IPS-11a (cell line): ENCODE results near the gene LTB4R.

Experiments used
- H3K4me3 ChIP-seq: one replicate; pipeline ENCODE4 v1.5.1; 2013; ENCODE audit warnings: low read depth, low read length, control low read depth

Gene LTB4R

DNA sequence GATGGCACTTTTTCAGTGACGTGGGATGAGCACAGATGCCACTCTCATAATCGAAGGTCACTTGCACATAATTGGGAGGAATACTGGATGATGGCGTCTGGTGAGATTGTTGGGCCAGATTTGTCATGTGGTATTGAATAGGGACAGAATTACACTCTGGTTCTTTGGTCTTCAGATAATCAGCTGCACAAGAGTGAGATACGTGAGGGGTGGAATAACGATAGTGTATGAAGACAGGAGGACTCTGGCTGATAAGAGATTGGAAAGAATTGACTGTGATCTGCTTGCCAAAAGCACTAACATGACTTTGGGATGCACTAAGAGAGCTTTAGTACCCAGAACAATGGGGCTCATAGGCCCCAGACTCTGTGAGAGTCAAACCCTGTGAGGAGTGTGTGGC lies 32.9 kb upstream of the LTB4R start:
- H3K4me3 ChIP-seq = no peak overlapping the region

DNA sequence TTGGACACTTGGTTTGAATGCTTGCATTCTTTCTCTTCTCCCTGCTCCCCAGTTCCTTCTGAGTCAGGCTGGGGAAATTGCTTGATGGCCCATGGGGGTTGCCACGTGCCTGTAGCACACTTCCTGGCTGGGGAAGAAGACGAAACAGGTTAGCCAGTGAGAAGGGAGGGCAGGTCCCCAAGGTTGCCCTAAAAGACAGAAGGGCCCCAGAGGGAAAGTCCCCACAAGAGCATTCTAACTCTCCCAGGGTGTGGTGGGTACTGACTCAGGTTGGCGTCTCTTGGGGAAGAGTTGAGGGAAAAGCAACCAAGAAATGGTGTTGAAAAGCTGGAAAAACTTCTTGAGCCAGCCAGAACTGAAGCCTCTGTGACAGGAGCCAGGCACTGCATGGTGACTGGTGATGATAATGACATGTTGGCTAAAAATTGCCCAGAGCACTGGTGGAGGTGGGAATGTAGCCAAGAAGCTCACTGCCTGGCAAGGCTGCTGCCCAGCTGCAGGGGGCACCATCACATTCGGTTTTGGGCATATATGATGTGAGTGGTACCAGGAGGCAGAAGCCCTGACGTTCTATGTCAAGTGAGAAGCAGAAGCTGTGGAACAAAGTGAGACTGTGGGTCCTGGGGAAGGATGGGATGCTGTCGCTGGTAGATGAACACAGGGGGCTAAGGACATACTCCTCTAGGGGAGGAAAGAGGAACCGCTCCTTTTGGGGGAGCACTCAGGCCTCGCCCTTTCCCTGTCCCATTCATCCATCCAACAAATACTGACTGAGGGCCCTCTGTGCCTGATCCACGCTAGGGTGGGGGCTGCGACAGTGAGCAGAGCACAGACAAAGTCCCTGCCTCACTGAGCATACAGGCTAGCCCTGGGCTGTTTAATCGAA lies 31.8 kb upstream of the LTB4R start:
- no peak overlapping the region for H3K4me3 ChIP-seq

DNA sequence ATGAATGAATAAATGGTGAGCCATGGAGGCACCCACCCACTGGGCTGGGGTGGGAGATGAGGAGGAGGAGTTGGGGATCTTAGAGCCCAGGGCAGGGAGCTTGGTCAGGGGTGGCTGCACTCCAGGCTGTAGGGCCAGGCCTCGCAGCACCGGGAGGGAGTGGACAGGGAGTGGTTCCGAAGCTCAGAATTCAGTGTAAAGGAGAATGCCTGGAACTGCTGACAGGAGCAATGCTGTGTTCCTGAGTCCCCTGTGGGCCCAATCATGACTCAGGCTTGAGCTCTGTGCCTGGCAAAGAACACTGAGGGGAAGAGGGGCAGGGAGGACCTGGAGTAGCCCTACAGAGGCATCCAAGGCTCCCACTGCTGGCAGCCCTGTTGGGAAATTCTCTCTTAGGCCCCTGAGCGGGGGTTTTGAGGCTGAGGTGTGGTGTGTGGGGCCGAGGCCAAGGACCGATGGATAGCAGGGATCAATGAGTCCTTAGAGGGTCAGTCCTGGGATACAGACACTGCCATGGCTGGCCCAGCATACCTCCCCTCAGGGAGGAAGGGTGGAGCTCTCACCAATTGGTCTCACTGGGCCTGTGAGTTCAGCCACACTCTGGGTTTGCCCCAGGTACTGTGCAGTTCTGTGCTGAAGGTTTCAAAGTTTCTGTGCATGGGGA lies 30.4 kb upstream of the LTB4R start:
- H3K4me3 ChIP-seq = no peak overlapping the region

DNA sequence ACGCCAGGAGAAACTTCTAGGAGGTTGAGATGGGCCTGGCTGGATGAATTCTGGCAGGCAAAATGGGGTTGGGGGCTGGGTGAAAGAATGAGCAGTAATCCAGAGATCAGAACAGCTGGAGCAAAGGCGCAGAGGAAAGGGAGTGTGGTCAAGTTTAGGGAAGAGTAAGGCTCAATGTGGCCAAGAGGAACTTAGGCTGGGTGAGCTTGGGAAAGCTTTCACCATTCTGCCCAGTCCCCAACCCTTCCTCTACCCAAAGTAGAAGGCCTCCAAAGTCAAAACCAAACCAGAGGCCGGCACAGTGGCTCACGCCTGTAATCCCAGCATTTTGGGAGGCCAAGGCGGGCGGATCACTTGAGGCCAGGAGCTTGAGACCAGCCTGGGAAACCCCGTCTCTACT lies 29.7 kb upstream of the LTB4R start:
- H3K4me3 ChIP-seq = no peak overlapping the region

GRCh38 chr14:24282736-24283135 lies 28.6 kb upstream of the LTB4R start:
- H3K4me3 ChIP-seq = no peak overlapping the region

DNA sequence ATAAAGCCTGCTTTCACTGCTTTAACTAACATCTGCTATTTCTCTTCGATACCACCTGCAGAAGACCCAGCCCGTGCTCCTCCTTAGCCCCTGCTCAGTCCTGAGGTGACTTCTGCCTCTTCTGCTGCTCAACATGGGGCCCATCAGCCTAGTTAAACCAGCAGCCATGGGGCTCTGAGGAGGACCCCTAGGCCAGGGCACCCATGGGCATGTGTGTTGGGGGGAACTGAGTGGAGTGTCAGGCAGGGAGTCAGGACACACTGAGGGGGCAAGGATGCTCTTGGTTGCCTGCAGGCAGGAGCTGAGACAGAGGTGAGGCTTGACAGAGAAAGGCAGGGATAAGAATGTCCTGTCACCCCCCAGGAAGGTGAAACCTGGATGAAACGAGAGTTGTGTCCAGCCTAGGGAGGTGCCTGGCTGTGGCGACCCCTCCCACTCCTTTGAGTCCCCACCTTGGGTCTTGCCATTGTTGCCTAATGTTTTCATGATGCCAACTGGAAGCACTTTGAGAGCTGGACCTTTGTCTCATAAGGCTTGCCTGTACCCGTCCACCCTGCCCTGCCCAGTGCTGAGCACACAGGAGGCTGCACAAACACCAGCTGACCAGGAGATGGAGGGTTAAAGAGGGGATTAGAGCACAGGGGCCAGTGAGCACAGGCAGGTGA lies 27.4 kb upstream of the LTB4R start:
- no peak overlapping the region for H3K4me3 ChIP-seq

- no peak overlapping the region for H3K4me3 ChIP-seq
These were observed 26.7 kb upstream of the LTB4R start for GRCh38 chr14:24284501-24285035.

DNA sequence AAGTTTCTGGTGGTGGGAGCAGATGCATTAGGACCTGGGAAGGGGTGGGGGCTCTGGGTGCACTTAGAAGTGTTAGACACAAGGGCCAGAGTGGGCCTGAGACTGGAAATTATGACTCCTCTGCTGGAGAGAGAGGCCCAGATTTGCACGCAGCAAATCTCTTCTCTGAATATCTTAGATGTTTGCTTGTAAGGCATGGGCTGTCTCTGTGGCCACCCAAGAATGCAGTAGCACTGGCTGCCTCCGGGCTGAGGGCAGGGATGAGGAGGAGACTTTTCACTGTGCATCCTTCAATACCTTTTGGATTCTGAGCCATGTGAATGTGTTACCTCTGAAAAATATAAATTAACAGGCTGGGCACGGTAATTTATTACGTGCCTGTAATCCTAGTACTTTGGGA lies 26.0 kb upstream of the LTB4R start:
- H3K4me3 ChIP-seq = no peak overlapping the region

DNA sequence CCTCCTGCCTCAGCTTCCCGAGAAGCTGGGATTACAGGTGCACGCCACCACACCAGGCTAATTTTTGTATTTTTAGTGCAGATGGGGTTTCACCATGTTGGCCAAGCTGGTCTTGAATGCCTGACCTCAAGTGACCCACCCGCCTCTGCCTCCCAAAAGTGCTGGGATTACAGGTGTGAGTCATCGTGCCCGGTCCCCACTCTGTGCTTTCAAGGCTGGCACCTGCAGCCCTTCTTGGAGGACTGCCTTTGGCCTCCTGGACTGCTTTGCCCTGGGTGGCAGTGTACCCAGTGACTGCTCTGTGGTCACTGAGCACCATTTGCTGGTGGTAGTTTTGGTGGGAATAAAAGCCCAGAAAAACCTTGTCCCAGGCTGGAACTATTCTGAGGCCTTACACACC lies 24.3 kb upstream of the LTB4R start:
- H3K4me3 ChIP-seq = no peak overlapping the region

- H3K4me3 ChIP-seq = no peak overlapping the region
These were observed 21.5 kb upstream of the LTB4R start for GRCh38 chr14:24289649-24290280.

DNA sequence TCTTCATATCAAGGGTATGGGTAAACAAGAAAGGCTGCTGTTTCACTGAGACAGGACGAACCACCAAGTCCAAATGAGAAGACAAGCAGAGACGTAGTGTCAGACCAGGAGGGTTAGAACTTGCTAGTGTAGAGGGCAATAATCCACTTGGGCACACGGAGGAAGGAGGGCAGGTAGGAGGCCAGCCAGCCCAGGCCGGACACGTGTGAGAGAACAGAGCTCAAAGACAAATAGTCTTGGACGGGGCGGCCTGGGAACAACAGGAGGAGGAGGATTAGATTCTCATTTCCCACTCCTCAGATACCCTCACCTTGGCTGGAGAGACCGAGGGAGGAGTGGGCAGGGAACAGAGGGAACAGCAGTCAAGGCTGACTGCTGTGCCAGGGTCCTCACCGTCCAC lies 20.6 kb upstream of the LTB4R start:
- no peak overlapping the region for H3K4me3 ChIP-seq

DNA sequence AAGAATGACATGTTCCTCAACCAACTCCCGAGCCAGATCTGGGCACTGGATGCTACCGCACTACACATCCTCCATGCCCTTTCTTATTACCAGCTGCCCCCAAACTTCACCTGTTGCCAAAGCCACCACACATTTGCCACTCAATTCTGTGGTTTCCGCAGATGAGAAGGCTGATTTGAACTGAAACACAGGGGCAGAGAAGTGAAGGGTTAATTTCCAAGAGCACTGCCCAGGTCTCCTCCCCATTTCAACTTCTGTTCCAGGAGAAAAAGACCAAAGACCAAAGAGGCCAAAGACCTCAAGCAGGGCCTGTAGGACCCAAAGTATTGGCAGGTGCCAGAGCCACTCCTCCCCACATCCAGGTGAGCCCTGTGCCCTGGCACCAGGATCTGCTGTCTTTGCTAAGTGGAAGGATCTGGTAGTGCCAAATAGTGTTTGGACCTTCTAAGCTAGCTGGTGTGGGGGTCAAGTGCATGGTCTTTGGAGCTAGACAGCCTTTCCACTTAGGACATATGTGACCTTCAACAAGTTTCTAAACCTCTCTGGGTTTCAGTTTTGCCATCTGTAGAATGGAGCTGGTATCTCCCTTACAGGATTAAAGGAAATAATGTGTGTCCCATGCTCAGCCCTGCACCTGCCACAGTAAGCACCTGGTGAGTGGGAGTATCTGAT lies 19.7 kb upstream of the LTB4R start:
- H3K4me3 ChIP-seq = no peak overlapping the region

DNA sequence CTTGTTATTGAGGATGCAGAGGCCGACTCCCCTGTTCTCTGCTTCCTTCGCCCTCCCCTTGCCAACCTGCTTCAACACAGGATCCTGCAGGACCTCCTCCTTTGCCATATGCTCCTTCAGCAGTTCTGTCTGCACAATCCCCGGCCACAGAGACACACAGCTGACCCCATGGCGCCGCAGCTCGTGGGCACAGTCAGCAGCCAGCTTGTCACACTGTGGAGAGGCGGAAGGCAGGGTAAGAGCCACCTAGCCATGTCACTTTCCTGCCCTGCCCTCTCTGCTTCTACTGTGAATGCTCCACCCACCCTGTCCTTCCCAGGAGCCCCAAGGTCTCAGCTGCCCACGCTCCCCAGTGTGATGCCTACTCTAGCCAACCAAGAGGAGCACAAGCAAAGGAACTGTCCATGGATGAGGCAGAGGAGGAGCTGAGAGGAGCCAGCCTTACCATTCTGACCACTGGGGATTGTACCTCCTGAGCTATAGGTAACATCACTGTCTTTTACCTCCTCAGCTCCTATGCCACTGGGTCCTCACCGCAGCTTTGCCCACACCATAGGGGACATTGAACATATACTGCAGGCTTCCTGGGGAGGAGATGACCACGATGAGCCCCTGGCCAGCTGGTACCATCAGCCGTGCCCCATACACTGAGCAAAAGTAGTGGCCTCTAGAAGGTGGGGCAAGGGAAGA lies 19.0 kb upstream of the LTB4R start:
- no peak overlapping the region for H3K4me3 ChIP-seq

GRCh38 chr14:24293525-24293924 lies 17.8 kb upstream of the LTB4R start:
- no peak overlapping the region for H3K4me3 ChIP-seq

DNA sequence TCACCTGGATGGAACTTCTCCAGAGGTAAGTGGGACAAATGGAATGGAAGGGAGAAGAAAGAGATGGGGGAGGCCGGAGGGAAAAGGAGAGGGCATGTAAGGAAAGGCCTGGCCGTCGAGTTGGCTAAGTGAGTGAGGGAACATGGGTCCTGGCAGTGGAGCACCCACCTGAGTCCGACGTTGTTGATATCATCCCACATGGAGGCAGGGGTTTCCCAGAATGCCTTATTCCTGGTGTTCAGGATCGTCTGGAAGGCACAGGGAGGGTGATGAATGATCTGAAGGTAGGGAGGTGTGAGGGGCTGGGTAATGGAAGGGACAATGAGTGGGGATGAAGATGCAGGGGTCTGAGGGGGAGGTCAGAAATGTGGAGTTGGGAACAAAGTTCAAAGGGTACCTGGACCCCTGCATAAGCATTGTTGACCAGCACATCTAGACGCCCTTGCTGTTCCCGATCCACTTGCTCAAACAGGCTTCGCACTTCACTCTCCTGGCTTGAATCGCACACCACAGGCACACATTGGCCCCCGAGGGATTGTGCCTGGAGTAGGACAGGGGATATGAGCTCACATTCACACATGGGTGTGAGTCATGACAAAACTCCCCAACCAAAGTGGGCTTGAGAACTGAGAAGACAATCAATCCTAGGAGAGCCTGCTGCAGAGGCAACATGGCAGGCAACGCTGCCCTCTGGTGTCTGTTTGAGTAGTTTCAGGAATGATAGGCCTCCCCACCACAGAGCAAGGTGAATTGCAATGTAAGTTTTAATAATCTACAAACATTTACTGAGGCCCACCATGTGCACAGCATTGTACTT lies 14.8 kb upstream of the LTB4R start:
- H3K4me3 ChIP-seq = no peak overlapping the region

- H3K4me3 ChIP-seq = no peak overlapping the region
These were observed 13.9 kb upstream of the LTB4R start for GRCh38 chr14:24297190-24297964.

- peak overlapping the region; percentile 93 for H3K4me3 ChIP-seq
These were observed 12.4 kb upstream of the LTB4R start for GRCh38 chr14:24298892-24299254.
